IPS-18c (cell line): ENCODE data around the gene FAM78A.
A peak's percentile ranks its signal among the peaks of the same experiment; 100 is the strongest.

Experiments
- H3K4me3 ChIP-seq: 2 replicates; pipeline ENCODE4 v1.7.0; 2013; ENCODE audit warnings: low read depth, mild to moderate bottlenecking, low read length, moderate library complexity; ENCODE audit not compliant: insufficient read depth
- H3K9me3 ChIP-seq: one replicate; pipeline ENCODE4 v1.6.1; 2013; ENCODE audit warnings: mild to moderate bottlenecking, low read length, moderate library complexity; ENCODE audit not compliant: control insufficient read depth, insufficient read depth

Gene FAM78A

DNA sequence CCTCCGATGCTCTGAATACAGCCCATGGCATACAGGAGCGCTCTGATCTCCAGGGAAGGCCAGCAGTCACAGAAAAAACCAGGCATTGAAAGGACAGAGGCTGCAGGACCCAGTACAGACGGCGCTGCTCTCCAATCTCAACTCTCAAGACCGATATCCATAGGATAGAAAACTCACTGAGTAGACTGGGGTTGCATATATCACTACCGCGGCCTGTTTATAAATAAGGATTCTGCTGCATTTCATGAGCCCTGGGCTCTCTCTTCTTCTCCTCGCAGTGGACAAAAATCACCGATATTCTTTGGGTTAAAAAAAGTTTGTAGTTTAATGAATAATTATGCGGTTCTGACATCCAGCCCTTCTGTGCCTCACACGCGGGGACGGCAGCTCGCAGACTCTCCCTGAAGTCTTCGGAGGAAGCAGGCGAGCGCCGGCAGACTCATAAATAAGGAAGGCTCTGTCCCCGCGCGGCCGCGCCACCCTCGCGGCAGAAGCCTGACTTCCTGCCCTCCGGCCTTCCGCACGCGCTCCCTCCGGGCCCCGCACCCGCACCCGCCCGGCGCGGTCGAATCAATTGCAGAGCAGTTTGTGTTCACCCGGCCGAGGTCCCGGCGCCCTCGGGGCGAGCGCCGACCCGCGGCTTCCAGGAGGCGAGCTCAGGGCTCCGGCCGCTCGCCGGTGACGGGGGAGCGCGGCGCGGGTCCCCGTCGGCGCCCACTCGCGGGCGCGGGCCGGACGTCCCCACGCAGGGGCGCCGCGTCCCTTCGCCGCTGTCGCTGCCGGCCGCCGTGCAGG lies at the start of gene FAM78A:
TSS of gene FAM78A (minus strand) at position 417 of the 795 bp plus-strand sequence. CDS start at position 86, 331 bp downstream.
- Histone ChIP-seq H3K9me3 (no peaks in the 10 kb centered on the region), H3K4me3 (peak within 1 kb of the TSS; percentile 59)

GRCh38 chr9:131324736-131325679 lies 48.7 kb upstream of the FAM78A start:
- H3K4me3 ChIP-seq, result no peak overlapping the region

DNA sequence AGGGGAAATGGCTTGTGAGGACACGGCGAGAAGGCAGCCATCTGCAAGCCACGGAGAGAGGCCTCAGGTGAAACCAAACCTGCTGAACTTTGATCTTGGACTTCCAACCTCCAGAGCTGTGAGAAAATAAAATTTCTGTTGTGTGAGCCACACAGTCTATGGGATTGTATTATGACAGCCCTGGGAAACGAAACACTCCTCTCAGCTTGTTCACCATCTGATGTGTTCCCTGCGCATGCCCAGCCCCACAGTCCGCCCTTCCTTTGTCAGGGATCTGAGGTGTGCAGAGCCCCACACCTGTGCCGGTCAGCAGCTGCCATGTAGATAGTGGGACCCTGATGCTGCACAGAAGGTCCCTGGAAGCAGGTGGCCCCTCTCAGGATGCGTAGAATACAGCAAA lies 47.3 kb upstream of the FAM78A start:
- Histone ChIP-seq H3K4me3 (no peak overlapping the region), H3K9me3 (no peaks in the 10 kb centered on the region)

More at GRCh38 chr9:131324736-131325679, 48.7 kb upstream of the FAM78A start:
- no peaks in the 10 kb centered on the region for H3K9me3 ChIP-seq

GRCh38 chr9:131320031-131320685 lies 43.8 kb upstream of the FAM78A start:
- no peak overlapping the region for H3K4me3 ChIP-seq

DNA sequence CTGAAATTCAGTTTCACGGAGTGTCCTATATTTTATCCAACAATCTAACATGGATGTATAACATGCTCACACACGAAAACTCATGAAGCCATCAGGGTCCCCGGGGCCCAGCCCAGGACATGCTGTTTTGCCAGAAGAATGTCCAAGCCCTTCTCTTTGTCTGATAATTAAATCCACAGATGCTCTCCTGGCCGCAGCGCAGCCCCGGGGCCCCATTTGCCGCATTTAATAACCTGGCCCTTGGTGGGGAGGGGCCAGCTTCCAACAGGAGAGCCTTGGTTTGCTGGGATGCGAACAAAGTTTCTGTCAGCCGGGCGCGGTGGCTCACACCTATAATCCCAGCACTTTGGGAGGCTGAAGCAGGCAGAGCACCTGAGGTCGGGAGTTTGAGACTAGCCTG lies 43.2 kb upstream of the FAM78A start:
- no peak overlapping the region for H3K4me3 ChIP-seq

More at GRCh38 chr9:131320031-131320685, 43.8 kb upstream of the FAM78A start:
- no peaks in the 10 kb centered on the region for H3K9me3 ChIP-seq

GRCh38 chr9:131318231-131319085 lies 42.1 kb upstream of the FAM78A start:
- Histone ChIP-seq H3K9me3 (no peaks in the 10 kb centered on the region), H3K4me3 (no peak overlapping the region)

More for the DNA sequence above, 43.2 kb upstream of the FAM78A start:
- no peaks in the 10 kb centered on the region for H3K9me3 ChIP-seq

DNA sequence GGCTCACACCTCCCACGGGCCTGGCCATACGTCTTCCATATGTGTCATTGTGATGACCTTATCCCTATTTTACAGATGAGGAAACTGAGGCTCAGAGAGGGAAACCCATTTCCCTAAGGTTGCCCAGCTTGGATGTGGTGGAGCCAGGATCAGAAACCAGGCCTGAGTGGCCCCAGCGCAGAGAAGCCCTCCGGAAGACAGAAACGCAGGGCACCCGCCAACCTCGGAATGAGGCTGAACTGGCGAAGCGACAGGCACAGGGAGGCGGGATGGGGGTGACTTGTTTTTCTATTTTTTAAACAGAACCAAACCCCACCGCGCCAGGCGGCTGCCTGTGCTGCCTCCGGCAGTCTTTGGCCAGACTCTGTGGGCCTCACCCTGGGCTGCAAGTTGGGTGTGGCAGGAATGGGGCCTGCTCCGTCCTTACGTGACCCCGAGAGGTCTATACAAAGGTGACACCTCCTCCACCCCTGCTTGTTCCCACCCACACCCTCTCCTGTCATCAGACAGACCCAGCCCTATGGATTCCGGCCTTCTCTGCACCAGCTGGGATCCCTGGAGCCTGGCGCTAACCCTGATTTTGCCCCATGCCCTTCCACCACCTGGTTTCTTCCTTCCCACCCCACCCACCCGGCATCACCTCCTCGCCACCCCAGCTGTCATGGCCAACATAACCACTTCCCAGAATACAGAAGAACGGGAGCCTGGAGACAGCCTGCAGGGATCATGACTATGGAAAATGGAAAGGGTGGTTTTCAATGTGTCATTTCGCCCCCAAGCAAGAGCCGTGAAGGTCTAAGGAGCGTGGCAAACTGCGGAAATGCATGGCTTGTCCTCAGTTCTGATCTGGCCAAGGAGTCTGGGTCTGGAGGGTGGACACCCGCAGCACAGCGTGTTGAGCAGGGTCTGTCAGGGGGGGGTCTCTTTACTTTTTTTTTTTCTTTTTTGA lies 36.8 kb upstream of the FAM78A start:
- H3K4me3 ChIP-seq, result no peak overlapping the region
- no peaks in the 10 kb centered on the region for H3K9me3 ChIP-seq

DNA sequence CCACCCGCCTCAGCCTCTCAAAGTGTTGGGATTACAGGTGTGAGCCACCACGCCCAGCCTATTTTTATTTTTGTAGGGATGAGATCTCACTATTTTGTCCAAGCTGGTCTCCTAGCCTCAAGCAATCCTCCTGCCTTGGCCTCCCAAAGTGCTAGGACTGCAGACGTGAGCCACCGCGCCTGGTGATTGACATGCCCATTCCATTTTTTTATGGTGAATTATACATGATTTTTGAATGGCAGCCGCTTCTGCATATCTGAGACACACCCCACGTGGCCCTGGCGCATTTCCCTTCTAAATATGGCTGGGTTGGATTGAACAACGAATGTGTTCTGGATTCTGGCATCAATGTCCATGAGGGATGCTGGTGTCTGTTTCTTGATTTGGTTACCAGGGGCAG lies 35.9 kb upstream of the FAM78A start:
- no peak overlapping the region for H3K4me3 ChIP-seq

GRCh38 chr9:131310833-131311554 lies 34.7 kb upstream of the FAM78A start:
- no peak overlapping the region for H3K4me3 ChIP-seq
- H3K9me3 ChIP-seq, result no peaks in the 10 kb centered on the region

More for the DNA sequence above, 35.9 kb upstream of the FAM78A start:
- H3K9me3 ChIP-seq, result no peaks in the 10 kb centered on the region

- Histone ChIP-seq H3K4me3 (no peak overlapping the region), H3K9me3 (no peaks in the 10 kb centered on the region)
Measured at GRCh38 chr9:131309530-131310276, 33.4 kb upstream of the FAM78A start.

DNA sequence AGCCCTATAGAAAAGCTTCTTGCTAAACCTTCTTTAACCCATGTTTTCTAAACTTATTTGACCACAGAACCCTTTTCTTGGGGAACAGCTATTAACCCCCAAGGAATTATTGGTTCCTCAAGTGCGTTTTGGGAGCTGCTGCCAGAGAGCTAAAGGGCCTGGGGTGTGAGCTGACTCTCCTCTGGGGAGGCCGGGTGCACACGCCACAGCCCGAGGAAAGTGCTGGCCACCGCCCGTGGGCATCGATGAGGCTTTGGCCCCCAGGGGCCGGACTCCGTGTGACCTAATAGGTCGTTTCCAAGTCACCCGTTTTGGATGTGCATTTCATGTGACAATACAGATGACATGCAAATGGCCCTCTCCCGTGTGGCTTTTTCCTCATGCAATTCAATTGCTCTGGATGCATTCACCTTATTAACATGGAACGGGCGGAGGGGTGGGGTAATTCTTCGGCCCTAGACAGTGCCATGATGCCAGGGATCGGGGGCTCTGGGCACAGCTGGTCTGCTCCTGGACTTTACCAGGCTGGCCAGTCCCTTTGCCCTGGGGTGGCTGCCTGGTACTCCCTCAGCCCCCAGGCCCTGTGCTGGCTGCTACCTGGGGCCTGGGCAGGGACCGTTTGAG lies 32.7 kb upstream of the FAM78A start:
- no peaks in the 10 kb centered on the region for H3K9me3 ChIP-seq

DNA sequence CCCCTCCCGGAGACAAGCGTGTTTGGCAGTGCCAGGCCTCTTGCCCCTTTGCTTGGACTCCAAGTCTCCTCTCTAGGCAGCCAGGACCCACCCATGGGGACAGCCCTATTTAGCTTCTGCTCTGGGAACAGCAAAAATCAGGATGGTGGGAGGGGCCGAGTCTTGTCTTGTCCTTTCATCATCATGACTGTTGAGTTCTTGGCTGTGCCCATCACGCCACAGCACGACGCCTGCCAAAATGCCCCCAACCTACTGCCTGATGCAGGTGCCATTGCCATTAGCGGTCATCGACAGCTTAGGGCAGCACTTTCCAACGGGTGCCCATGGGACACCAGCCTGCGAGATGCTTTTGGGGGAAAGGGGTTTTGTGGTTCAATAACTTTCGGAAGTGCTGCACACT lies 32.1 kb upstream of the FAM78A start:
- H3K4me3 ChIP-seq, result no peak overlapping the region
- no peaks in the 10 kb centered on the region for H3K9me3 ChIP-seq

More for the DNA sequence above, 32.7 kb upstream of the FAM78A start:
- no peak overlapping the region for H3K4me3 ChIP-seq

GRCh38 chr9:131307974-131308373 lies 31.7 kb upstream of the FAM78A start:
- H3K9me3 ChIP-seq, result no peaks in the 10 kb centered on the region
- H3K4me3 ChIP-seq, result no peak overlapping the region

DNA sequence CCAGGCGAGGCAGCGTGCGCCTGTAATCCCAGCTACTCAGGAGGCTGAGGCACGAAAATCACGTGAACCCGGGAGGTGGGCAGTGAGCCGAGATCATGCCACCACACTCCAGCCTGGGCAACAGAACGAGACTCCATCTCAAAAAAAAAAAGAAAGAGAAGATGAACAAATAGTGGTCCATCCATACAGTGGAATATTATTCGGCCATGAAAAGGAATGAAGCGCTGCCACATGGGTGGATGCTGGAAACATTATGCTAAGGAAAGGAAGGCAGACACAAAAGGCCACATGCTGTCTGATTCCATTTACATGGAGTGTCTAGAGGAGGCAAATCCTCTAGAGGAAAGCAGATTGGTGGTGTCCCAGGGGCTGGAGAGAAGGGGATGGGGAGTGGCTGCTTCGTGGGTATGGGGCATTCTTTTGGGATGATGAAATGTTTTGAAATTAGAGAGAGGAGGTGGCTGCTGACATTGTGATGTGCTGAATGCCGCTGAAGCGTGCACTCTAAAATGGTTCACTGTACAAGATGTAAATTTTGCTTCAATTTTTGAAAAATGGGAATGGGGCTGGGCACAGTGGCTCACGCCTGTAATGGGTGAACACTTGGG lies 30.2 kb upstream of the FAM78A start:
- H3K4me3 ChIP-seq, result no peak overlapping the region
- H3K9me3 ChIP-seq, result no peaks in the 10 kb centered on the region
